Measurements from ENCODE around the gene RASEF.

RASEF gene

DNA sequence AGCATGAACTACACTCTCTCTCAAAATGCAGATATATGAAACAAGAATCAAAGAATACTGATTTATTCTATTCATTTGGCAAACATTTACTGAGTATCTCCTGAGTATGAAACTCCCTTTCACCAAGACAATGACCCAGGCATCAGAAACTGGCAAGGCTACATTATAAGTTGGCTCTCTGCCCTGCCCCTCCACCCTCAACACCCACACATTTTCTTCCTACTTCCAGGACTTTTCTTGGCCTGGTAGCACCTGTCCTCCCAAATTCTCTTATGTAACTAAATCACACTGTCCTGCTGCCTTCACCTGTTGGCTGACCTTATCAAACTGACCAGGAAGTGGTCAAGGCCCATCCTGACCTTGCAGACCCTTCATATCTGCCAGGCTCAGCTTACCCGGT, 3.5 kb downstream of the RASEF start:
- no peak for DNase-seq (ENCODE audit: low read depth in 1 of 2, low spot score in 1 of 2)

DNA sequence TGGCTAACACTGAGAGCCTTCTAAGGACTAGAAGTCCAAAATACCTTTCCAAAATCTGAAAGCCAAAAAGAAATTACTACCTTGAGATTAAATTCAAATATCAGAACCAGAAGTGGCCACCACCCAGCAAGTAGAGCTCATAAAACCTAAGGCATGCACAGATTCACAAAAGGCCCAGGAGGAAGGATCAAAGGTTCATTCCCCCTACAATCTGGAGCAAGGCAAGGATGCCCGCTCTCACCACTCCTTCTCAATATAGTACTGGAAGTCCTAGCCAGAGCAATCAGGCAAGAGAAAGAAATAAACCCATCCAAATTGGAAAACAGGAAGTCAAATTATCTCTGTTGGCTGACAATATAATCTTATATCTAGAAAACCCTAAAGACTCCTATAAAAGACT, 6.0 kb downstream of the RASEF start:
- DNase-seq (ENCODE audit: low read depth in 1 of 2, low spot score in 1 of 2), result no peak

DNA sequence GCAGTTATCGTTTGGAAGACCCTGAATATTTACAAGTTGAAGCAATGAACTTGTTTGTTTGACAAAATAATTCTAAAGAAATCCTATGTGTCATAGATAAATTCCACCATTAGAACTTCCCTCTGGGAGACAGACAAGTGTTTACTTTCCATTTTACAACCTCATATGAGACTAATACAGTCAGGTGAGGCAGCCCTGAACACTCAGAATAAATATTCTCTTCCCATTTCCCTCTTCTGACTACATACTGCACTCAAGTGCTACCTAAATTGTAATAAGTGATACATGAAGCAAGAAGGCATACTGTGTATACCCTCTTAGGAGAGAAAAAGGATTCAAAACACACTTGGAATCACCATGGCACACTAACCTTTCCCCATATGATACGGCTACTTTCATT, 6.8 kb downstream of the RASEF start:
- DNase-seq (ENCODE audit: low read depth in 1 of 2, low spot score in 1 of 2), result no peak

DNA sequence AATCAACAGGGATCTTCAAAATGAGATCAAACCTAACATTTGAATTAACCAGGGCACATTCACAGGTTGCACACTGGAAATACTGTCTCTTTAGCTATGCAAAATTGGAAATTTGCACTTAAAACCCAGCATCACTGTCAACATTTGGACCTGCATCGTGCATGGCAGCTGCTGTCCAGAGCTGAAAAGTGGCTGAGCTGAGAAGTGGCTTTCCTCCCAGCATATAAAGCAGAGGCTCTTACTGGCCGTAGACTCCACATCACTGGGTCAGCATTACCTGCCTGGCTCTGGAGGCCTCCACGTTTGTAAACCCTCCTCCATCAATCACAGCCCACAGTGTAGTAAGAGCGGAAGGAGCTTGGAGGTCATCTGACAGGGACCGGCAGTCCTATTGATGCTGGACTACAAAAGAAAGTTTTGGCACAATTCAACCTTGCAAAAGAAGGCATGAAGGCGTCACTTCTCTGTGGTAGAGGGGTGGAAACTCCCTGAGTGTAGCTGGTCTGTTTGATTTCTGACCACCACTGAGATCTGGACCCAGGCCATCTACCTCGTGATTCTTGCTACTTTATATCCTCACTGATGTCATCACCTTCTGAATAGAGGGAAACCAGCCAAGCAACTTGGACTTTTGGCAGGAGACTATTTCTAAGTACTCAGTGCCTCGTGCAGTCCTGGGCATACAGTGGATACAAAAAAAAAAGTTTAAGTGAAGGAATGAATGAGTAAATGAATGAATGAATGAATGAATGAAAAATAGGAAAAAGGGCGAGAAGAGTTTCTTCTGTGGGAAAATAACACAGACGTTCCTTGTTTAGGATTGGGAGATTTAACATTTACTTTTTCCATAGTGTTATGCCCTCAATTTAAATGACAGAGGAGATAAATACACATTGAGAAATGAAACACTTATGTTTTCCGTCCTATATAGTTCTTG, 14.8 kb downstream of the RASEF start:
- DNase-seq (ENCODE audit: low read depth in 1 of 2, low spot score in 1 of 2), result no peak

DNA sequence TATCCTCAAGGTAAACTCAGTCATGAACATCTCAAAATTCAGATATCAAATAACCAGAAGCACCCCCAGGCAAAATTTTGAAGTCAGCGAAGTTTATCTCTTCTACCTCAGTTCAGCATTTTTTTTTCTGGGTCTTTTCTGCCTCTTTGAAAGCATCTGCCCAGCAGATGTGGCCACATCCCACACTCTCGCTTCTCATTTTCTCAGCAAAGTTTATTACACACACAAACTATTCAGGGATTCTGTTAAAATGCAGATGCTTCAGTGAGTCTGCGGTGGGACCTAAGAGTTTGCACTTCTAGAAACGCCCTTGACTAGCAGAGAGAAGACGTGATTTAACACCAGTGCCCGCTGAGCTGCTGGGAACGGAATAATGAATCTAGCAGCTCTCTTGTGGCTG, 19.3 kb downstream of the RASEF start:
- DNase-seq (ENCODE audit: low read depth in 1 of 2, low spot score in 1 of 2), result no peak

DNA sequence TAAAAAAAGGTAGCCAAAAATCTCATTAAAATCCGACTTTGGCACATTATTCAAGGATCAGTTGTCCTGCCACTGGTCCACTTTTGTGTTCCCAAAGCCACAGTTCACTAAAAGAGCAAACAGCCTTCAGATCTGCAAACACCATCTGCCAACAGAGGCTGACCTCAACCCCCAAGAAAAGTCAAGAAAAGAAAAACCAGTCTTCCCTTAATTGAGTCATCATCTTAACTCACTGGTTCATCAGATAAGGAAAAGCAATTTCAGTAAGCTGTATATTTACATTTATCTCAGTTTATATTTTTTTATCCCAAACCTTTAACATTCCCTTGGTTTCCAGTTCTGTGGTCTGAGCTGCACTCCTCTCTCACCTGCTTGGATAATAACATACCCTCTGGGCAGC, 21.2 kb downstream of the RASEF start:
- DNase-seq (ENCODE audit: low read depth in 1 of 2, low spot score in 1 of 2), result no peak

DNA sequence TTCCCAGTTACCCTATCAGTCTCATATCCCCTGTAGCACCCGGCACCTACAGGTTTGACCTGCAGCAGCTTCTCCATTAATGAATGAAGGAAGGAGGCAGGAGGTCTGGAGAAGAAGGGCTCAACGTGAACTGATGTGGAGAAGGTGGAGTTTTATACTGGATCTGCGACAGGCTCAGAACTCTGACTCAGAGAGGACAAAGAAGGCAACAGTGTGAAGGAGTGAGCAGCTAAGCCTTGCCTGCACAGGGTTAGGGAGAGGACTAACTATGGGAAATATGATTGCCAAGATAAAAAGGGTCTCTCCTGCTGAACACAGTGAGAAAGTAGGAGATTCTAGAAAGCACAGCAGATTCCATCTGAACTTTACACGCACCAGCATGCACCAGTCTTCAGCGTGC, 23.6 kb downstream of the RASEF start:
- no peak for DNase-seq (ENCODE audit: low read depth in 1 of 2, low spot score in 1 of 2)

DNA sequence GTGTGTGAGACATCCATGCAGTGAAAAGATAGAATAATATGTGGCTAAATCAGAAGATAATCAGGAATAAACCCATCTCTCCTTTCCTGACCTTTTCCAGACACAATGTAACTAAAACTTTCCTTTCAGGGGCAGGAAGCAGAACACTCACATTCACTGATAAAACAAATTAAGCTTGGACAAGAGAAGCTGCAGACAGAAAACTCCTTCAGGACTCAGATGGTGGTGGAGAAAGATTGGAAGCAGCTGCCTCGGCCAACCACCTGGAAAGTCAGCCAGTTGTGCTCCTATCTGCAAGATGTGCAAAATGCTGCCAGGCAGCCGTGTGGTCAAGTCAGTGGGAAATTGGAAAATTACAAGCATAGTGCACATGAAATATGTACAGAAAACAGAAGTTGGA, 26.9 kb downstream of the RASEF start:
- no peak for DNase-seq (ENCODE audit: low read depth in 1 of 2, low spot score in 1 of 2)

DNA sequence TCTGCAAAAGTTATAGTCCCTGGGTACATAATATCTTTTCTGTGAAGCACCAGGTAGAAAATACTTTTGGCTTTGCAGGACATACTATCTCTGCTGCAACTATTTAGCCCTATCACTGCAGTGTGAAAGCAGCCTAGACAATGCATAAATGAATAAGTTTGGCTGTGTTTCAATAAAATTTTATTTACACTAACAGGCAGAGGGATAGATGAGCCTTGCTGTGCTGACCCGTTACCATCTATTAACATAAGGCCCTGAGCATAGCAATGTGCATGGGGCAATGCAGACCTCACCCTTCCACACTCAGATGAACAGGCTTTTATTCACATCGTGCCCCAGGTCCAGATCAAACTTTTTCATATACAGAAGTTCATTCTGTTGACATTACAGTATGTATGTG, 27.8 kb downstream of the RASEF start:
- no peak for DNase-seq (ENCODE audit: low read depth in 1 of 2, low spot score in 1 of 2)

DNA sequence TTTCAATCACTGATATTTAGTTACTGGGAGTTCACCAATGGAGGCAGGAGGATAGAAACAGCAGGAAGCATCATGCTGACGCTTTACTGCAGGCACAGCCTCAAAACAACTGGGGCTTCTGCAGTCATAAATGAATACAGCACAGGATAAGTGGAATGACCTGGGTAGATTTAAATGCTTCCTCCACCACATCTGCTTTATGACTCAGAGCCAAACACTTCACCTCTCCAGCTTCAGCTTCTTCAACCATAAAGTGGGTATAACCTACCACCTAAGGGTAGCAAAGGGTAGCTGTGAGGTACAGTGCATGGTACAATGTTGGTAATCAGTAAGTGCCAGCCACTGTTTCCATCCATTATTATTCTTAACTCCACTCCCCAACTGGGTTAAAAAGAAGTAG, 28.4 kb downstream of the RASEF start:
- DNase-seq (ENCODE audit: low read depth in 1 of 2, low spot score in 1 of 2), result no peak

DNA sequence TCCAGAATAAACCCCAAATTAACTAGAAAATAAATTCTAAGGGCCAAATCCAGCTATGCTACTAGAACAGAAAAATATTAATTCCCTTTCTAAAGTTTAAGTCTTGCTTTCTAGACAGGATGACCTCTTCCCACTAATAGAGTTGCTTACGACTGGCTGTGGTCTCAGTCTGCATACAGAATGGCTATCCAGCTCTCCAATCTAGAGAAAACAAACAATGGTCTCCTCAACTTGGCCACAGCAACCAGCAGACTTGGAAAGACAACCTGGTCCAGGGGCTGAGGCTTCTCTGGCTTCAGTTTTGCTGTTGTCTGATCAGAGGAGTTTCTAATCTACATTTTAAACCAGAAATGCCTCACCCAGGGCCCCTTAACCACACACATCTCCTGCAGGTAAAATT, 28.9 kb downstream of the RASEF start:
- no peak for DNase-seq (ENCODE audit: low read depth in 1 of 2, low spot score in 1 of 2)

DNA sequence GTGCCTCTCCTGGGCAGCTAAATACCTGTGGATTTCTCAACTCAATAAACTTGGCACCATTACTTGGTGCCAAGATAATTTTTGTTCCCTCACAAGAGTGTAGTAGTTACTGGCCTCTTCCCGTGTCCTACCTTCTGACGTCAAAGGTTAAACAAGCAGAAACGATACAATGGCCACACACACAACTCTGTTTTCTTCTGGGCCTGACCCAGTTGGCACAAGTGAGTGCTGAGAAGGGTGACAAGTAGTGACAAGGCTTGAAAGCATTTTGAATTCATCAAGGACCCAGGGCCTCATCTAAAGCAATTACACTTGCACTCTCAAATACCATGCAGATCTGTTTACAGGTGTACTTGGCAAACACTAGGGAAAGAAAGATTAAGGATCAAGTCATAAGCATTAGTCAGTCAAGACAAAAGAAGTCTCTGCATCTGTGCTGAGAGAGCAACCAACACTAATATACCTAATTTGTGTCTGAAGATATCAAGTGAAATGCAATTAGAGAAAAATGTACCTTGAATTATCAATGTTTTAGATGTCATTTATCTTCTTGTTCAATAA, 30.8 kb downstream of the RASEF start:
- DNase-seq (ENCODE audit: low read depth in 1 of 2, low spot score in 1 of 2), result no peak

DNA sequence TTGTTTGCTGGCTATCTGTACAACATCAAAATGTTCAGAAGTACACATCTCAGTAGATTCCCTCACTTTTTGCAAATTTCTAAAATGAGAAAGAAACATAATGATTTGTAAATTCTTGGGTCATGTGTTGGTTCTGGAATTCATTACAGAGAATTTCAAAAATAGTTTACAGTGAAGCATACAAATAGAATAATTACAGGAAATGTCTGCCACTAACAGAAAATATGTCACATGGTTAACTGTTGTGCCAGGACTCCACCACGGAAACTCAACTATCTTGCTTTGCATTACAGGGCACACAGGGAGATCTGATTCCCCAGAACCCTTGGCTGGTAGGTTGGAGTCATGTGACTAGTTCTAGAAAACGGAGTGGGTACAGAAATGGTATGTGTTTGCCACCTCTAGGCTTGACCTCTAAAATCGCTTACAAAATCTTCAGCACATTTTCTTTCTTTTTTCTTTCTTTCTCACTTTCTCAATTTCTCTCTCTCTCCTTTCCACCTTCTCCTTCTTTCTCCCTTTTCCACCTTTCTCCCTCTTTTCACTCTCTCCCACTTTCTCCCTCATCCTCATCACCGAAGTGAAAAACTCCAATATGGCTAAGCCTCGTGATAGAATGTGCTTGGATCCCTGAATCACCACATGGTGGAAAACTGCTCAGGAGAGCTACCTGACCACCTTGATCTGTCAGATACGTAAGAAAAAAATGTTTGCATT, 32.4 kb downstream of the RASEF start:
- no peak for DNase-seq (ENCODE audit: low read depth in 1 of 2, low spot score in 1 of 2)

DNA sequence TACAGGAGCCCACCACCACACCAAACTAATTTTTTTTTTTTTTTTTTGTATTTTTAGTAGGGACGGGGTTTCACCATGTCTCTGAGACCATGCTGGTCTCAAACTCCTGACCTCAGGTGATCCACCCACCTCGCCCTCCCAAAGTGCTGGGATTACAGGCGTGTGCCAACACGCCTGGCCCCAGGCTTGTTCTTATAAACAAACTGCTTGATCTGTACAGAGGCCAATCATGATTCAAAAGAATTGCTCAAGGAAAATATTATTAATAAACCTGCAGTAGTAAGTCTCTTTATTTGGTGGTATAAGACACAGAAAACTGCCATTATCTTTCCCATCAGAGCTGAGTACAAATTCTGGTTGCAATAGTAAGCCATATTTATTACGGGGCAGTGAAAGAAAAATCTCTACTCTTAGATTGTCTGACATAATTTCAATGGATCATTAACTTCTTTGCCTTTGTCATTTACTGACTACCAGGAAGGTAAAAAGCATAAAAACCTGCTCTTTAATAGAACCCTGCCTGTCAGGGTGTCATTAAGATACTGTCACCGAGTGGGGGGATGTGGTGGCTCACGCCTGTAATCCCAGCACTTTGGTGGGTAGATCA, 33.3 kb downstream of the RASEF start:
- DNase-seq (ENCODE audit: low read depth in 1 of 2, low spot score in 1 of 2), result no peak

DNA sequence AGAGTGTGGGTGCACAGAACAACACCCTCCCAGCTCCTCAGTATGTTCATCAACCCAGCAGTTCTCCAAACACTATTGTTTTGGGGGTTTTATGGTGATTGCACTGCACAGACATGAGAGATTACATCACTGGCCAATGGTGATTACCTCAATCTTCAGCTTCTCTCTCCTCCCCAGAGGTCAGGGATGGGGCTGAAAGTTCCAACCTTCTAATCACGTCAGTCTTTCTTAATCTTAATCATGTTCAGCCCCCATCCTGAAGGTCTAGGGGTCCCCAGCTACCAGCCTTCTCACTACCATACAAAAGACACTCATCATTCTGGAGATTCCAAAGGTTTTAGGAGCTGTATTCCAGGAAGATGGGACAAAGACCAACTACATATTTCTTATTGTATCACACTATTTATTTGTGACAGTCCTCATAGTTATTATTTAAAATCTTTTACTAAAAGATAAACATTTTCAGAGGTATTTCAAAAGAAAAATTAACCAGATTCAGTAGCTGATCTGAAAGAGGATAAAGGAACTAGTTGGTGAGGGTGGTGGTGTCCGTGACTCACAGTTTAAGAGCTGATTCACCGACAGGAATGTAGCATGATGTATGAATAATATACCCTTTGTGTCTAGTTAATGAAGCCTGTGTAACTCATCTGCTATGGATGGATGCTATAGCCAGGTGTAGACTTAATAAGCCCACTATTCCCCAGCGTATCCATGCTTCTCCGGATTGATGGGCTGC, 35.6 kb downstream of the RASEF start:
- DNase-seq (ENCODE audit: low read depth in 1 of 2, low spot score in 1 of 2), result no peak

DNA sequence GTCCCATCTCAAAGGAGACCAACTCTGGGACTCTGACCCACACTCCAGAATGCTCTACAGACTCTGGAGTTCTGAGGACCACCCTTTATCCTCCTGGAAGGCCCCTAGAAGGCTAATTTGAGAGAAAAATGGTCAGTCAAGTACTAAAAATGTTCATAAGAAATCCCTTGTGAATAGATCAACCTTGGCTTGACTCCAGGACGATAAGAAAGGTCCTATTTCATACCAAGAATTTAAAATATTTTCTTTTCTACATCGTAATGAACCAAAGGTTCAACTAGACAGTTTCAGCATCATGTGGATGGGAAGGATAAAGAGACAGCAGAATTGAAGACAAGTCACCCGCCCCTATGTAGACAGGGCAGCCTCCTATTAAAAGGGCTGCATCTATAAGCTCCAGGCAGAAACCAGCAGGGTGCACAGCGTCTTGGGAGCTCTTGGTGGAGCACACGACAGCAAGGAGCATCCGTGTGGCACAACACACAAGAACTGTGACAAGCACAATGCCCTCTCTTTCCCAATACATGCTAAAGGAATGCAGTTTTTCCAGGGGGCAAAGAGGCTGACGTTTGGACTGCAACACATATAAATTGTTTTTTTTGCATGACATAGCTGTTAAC, 38.3 kb downstream of the RASEF start:
- DNase-seq (ENCODE audit: low read depth in 1 of 2, low spot score in 1 of 2), result no peak

DNA sequence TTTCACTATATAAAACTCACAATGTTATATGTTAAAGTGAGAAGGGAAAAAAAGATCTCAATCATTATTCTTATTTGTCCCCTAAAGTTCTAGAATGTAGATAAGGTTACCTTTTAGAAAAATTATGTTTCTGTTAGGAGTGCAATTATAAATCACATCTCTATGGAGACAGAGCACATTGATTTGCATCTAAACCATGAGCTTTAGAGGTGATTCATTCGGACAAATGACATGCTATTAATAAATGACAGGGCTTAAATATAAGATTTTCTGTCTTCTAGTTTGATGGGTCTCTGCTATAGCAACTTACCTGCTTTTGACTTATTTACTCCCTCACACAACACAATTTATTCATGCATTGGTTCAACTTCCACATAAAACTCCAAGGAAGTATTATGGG, 39.8 kb downstream of the RASEF start:
- no peak for DNase-seq (ENCODE audit: low read depth in 1 of 2, low spot score in 1 of 2)

DNA sequence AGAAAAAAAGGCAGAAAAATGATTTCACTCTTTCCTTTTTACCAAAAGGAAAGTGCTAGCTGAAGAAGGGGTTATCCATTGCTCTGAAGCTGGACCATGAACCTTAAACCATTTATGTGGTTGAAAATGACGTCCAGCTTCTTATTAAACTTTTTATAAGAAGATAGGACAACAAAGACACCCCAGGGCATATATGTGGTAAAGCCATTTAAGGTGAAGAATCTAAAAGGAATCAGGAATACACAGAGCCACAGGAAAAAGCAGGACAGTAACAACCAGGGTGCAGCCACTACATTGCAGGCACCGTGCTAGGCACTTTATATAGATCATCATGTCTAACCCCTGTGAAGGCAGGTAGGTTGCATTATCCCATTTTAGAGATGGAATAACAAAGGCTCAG, 42.1 kb downstream of the RASEF start:
- no peak for DNase-seq (ENCODE audit: low read depth in 1 of 2, low spot score in 1 of 2)

DNA sequence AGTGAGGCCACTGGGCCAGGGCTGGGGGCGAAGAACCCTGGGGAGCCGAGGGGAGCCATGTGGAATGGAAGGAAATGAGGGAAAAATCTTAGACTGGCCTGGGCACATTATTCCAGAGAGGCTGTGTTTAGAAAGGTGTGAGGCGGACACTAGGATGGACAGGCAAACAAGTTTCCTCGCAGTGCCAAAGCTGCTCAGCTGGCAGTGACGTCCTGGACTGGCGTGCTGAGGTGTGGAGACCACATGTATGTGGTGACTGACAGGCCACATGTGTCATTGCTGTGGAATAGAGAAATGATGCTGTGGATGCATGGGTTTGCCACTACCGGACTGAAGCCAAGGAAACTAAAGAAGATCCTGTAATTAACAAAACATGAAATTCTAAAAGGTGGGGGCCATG, 42.6 kb downstream of the RASEF start:
- no peak for DNase-seq (ENCODE audit: low read depth in 1 of 2, low spot score in 1 of 2)

DNA sequence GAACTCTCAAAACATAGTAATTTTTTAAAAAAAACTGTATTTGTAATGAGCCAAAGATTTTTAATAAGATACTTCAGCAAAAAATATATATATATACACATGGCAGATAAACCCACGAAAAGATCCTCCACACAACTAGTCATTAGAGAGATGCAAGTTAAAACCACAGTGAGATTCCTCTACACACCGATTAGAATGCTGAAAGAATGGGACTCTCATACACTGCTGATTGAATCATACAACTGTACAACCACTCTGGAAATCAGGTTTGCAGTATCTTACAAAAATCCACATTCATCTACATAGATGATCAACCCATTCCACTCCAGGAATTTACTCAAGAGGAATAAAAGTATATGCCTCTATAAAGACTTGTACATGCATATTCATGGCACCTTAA, 43.7 kb downstream of the RASEF start:
- no peak for DNase-seq (ENCODE audit: low read depth in 1 of 2, low spot score in 1 of 2)

DNA sequence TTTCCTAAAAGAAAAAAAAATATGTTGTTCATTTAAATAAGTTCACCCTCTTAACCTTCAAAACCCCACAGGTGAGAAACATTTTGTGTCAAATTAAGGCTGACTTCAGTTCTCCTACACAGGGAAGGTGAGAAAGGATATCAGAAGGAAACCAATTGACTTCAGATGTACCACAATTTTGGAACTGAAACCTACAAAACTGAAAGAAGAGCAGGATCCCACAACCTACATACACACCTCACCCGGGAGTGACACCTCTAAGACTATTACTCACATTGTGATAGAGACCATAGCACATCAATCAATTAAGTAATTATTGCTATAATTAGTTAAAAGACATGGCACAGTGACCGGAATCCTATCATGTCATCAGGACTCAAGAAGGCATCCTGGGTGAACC, 47.0 kb downstream of the RASEF start:
- DNase-seq (ENCODE audit: low read depth in 1 of 2, low spot score in 1 of 2), result no peak
